Aorta (tissue), 5 donors: Measurements from ENCODE around the gene NKX2-4. TPM values are rescaled to one million over a fixed set of nuclear protein-coding genes. Genes with fewer than 3 reads are reported as not detected.

Experiments
- ATAC-seq: fragments of 200-7000 bp; cut with Tn5 transposase; one replicate; pipeline ENCODE4 v1.9.1; 2022; ENCODE audit warnings: moderate library complexity; ENCODE audit not compliant: low FRiP score
- DNase-seq, 2 donors: peaks; one replicate each; pipeline ENCODE4 v3.0.0-alpha.2; 2020
- H3K27ac ChIP-seq, 2 donors: one replicate each; pipeline ENCODE4 v1.5.1; 2013; ENCODE audit warnings: low read length in 2 of 2, mild to moderate bottlenecking in 2 of 2, moderate library complexity in 2 of 2, control low read depth in 1 of 2, inconsistent platforms in 1 of 2, low read depth in 1 of 2
- H3K27me3 ChIP-seq, 2 donors: one replicate each; pipeline ENCODE4 v1.6.1; 2013; ENCODE audit warnings: control low read depth in 1 of 2, low read length in 1 of 2, mild to moderate bottlenecking in 1 of 2, moderate library complexity in 1 of 2; ENCODE audit not compliant: insufficient read depth in 2 of 2, control insufficient read depth in 1 of 2
- H3K36me3 ChIP-seq, 2 donors: one replicate each; pipeline ENCODE4 v1.6.1; 2013; ENCODE audit warnings: control low read depth in 1 of 2, low read length in 1 of 2, mild to moderate bottlenecking in 1 of 2; ENCODE audit not compliant: insufficient read depth in 2 of 2, control insufficient read depth in 1 of 2
- H3K4me1 ChIP-seq, 2 donors: one replicate each; pipeline ENCODE4 v1.6.1; 2013; ENCODE audit warnings: low read length in 2 of 2, control low read depth in 1 of 2, mild to moderate bottlenecking in 1 of 2, moderate library complexity in 1 of 2; ENCODE audit not compliant: insufficient read depth in 2 of 2, control insufficient read depth in 1 of 2
- H3K4me3 ChIP-seq, 2 donors: one replicate each; pipeline ENCODE4 v1.5.1; 2013; ENCODE audit warnings: low read length in 2 of 2, control low read depth in 1 of 2, mild to moderate bottlenecking in 1 of 2
- H3K9me3 ChIP-seq: one replicate; pipeline ENCODE4 v1.6.1; 2013; ENCODE audit warnings: mild to moderate bottlenecking, low read length; ENCODE audit not compliant: control insufficient read depth
- WGBS, 2 donors: extraction: QIAGEN DNeasy Blood & Tissue Kit; methylation state at CpG; one replicate each; pipeline ENCODE4 v1.1.7; 2013; 5-methylcytosine and 5-hydroxymethylcytosine counted together
- intact Hi-C, 2 donors: fragments of 100-400 bp; cut with DNase I; formaldehyde crosslinking; loops; one replicate each; pipeline versions ENCODE4 v1.14.2 to v1.15.0; 2022
- long read RNA-seq, 2 donors: library from polyadenylated mRNA; unstranded; transcript quantifications; one replicate each; pipeline ENCODE4 v2.0.0, GENCODE V29; 2020 to 2021
- polyA plus RNA-seq, 2 donors: library from polyadenylated mRNA; stranded (reverse); fragments of 200-250 nt; gene quantifications; one replicate each; pipeline ENCODE4 v1.2.3, GENCODE V29; 2013
- total RNA-seq, 2 donors: library from RNA; stranded (reverse); fragmentation: NEBNext Ultra II Directional; extraction: Animal tissue kit (Norgen Biotek cat#: 25700); gene quantifications; one replicate each; pipeline ENCODE4 v1.2.1, GENCODE V29; 2021
- donor health status: healthy with polysubstance abuse.
- donor health status: Bipolar disorder and iron deficiency.
- donor health status: DM: no; HTN: no; CAD: no.
- donor health status: DM: no; HTN: no; CAD: no.
- donor health status: DM: yes; HTN: yes; CAD: no.

Gene NKX2-4
- total RNA-seq (not detected), polyA plus RNA-seq (not detected)
- long read RNA-seq, donor 1 = 0 reads
- long read RNA-seq, donor 2 = 0 reads

DNA sequence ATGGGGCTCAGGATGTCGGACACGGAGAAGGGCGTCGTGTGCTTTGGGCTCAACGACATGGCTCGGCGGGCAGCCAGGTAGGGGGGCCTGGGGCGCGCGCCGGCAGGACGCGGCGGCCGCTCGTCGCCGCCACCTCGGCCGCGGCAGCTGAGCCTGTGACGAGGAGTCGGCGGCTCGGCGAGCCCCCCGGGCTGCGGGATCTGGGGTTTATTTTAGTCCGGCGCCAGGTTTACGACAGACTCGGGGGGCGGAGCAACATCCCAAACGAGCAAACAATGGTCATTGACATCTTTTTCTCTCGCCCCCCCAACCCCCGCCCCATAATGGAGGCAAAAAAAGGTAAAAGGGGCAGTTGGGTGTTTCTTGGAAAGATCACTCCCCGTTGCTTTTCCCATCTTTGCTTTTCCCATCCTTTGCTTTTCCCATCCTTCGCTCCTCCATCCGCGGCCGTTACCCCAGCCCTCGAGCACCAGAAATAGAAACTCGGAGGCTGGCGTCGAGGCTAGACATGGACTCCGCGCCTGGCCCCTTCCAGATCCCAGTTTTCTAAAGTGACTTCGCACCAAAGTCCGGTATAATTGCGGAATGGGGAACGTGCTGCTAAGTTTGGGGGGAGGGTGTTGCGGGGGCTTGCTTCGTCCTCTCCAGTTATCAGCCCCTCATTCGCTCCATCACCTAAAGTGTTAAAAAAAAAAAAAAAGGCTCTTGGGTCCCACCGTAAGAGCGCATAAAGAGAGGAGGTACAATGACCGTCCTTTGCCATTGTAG lies at the start of gene NKX2-4:
Gene NKX2-4, minus strand, starts transcription at position 186 of the 768 bp plus-strand sequence. Its CDS starts 127 bp downstream, at position 59.
- peak within 1 kb of the TSS; percentile 16 for H3K4me3 ChIP-seq
- H3K27ac ChIP-seq = no peak within 1 kb of the TSS
- H3K27me3 ChIP-seq = no peaks in the 10 kb centered on the region
- ATAC-seq (no peak), DNase-seq (no peak)
- intact Hi-C loops = loop anchor here (5.0 to 10.0 kb wide), 2 partner anchors 95 to 293 kb away; partner anchors contain the start of genes LINC00237 (in 1 of the 2) and XRN2 (in 1 of the 2)
- WGBS, 2 donors = 8 to 9% methylated on average over 48 to 57 of the region's 57 CpGs
- peaks cover 2% of the 10 kb centered on the region for H3K9me3 ChIP-seq
- no peaks in the 10 kb centered on the region for H3K4me1 ChIP-seq
- no peaks in the 10 kb centered on the region for H3K36me3 ChIP-seq

DNA sequence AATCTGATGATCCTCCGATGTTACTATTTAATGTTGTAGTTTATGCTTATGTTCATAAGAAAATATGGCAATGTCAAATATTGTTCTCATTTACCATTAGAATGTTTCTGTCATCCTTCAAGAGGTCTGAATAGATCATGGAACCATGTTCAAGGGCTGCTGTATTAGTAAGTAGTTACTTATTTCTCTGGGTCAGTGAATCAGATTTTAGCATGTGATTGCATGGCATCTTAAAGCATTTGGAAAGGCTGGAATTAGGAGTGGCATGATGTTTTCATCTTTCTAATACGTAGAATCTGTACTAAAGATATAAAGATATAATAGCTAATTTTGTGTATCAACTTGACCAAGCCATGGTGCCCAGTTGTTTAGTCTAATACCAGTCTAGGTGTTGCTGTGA lies 40.5 kb upstream of the NKX2-4 start:
- Histone ChIP-seq H3K27ac (no peak overlapping the region), H3K4me1 (no peaks in the 10 kb centered on the region), H3K36me3 (no peaks in the 10 kb centered on the region), H3K9me3 (peaks cover 2% of the 10 kb centered on the region), H3K4me3 (no peak overlapping the region), H3K27me3 (no peaks in the 10 kb centered on the region)
- WGBS, 2 donors = 90 to 93% methylated on average over 2 of the region's 2 CpGs
- no peak for ATAC-seq
- intact Hi-C loops = no loop called here
- DNase-seq = no peak

DNA sequence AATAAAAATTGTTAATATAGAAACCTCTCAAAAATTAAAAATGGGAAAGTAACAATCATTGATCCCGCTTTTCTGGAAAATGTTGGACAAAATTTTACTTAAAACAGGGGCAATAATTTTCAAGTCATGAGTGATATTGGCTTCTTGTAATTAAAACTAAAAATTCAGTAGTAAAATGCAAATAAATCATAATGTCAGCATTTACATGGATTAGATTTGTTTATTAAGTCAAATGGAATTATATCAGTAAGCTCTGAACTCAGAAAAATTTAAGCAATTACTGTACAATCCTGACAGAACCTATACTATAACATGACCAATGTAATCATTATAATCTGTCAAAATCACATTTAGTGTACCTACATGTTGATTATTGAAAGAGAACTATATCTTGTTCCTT lies 39.9 kb upstream of the NKX2-4 start:
- Histone ChIP-seq H3K27me3 (no peaks in the 10 kb centered on the region), H3K4me1 (no peaks in the 10 kb centered on the region), H3K27ac (no peak overlapping the region), H3K4me3 (no peak overlapping the region), H3K36me3 (no peaks in the 10 kb centered on the region), H3K9me3 (peaks cover 2% of the 10 kb centered on the region)
- WGBS, 2 donors = 84% methylated on average over 1 of the region's 1 CpG
- no peak for DNase-seq
- no peak for ATAC-seq
- intact Hi-C loops = no loop called here

DNA sequence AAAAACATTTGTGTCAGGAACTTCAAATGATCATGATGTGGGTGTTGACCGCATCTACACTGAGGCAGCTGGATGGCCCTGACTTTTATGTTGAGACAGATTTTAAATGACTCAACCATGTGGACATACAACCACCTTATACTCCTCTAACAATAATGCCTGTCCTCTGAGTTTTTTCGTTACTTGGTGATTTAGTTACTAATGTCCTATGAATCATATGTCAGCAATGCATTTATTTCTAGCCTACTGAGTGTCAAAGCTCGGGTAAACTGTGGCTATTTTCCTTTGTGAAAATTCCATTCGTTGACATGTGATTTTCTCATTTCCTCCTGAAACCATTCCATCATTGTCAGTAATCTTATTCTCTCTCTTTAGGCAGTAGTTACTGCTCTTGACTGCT lies 38.9 kb upstream of the NKX2-4 start:
- no peaks in the 10 kb centered on the region for H3K4me1 ChIP-seq
- ATAC-seq (no peak), DNase-seq (no peak)
- 29% methylated on average over 4 of the region's 4 CpGs for WGBS, 2 donors
- no peak overlapping the region for H3K4me3 ChIP-seq
- H3K9me3 ChIP-seq = peaks cover 2% of the 10 kb centered on the region
- intact Hi-C loops = no loop called here
- no peaks in the 10 kb centered on the region for H3K27me3 ChIP-seq
- H3K36me3 ChIP-seq = no peaks in the 10 kb centered on the region
- no peak overlapping the region for H3K27ac ChIP-seq

DNA sequence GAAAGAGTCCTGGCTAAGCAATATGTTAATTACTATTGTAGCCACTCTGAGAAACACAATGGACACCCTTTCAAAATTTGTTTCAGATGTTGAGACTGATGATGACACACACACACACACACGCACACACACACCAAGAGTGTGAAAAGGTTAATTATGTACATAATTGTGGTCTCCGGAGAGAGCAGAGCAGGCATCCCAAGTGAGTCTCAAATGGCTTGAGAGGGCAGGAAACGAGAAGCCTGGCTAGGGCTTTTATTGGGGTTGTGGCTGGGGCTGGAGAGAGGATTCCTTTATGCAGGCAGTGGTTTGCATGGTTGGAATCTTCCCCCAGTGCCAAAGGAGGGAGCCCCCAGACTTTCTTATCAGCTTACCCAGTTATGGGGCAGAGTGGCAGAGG lies 38.2 kb upstream of the NKX2-4 start:
- intact Hi-C loops = no loop called here
- no peak overlapping the region for H3K4me3 ChIP-seq
- 25 to 26% methylated on average over 3 of the region's 3 CpGs for WGBS, 2 donors
- no peaks in the 10 kb centered on the region for H3K4me1 ChIP-seq
- H3K9me3 ChIP-seq = peaks cover 2% of the 10 kb centered on the region
- no peak overlapping the region for H3K27ac ChIP-seq
- no peak for ATAC-seq
- DNase-seq = no peak
- H3K36me3 ChIP-seq = no peaks in the 10 kb centered on the region
- H3K27me3 ChIP-seq = no peaks in the 10 kb centered on the region

DNA sequence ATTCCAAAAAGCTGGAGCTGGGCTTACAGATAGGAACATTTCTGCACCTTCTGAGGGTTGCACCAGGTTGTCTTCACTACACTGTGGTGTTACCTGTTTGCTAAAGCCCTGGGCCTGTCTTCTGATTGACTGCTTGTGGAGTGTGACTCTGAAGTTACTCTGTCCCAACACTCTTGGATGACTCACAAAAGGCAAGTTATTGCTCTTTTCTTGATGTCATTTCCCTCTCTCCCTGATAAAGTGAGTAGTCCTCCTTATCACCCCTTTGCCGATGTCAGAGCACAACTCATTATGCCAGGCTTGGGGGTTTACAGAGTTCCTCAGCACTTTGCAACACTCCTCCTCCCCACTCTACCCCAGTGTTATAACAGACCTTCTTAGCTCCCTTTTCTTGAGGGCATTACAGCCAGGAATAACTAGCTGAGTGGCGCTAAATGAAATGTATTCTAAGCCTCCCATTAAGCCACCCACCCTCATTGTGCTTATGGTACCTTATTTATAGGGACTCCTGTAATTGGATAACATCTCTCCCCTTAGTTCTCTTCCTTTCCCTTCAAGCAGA lies 36.1 kb upstream of the NKX2-4 start:
- no peaks in the 10 kb centered on the region for H3K4me1 ChIP-seq
- no peak overlapping the region for H3K27ac ChIP-seq
- DNase-seq = no peak
- 70 to 83% methylated on average over 2 of the region's 2 CpGs for WGBS, 2 donors
- peaks cover 2% of the 10 kb centered on the region for H3K9me3 ChIP-seq
- no peaks in the 10 kb centered on the region for H3K36me3 ChIP-seq
- no peak for ATAC-seq
- H3K27me3 ChIP-seq = no peaks in the 10 kb centered on the region
- intact Hi-C loops = no loop called here
- H3K4me3 ChIP-seq = no peak overlapping the region

DNA sequence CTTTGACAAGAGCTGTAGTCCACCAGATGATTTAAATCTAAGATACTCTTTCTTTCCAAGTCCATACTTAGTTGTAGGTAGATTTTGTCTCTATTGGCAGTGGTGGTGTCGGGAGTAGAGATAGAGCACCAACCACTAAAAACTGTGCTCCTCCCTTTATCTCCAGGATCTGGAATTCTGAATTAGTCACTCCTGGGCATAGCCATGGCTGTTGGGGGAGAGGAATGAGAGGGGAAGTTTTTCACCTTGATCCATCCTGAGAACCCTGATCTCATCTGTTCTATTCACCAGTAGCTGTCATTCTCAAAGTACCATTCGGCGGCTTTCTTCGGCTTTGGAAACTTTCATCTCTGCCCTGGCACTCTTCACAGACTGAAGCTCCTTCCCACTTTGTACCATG lies 35.6 kb upstream of the NKX2-4 start:
- WGBS, 2 donors = 89 to 92% methylated on average over 4 of the region's 4 CpGs
- H3K27me3 ChIP-seq = no peaks in the 10 kb centered on the region
- no peak for ATAC-seq

DNA sequence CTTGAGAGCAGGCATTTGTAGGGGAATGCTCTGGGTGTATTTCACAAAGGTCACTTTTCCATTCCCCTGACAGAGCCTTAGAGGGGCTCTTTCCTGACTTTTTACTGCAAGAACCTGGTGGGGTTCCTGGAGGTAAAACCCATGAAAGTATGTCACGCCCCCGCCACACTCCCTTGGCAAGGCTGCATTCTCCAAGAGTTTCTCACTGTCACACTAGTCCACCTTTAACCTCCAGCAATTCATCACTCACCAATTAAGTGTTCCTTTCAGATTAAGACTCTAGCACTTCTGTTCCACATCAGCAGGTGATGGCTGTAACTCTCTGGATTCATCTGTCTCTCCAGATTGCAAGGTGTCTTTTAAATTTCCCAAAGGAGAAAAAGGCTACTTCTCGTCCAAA lies 32.7 kb upstream of the NKX2-4 start:
- H3K27me3 ChIP-seq = no peaks in the 10 kb centered on the region
- H3K4me3 ChIP-seq = no peak overlapping the region
- H3K4me1 ChIP-seq = no peaks in the 10 kb centered on the region
- peaks cover 4% of the 10 kb centered on the region for H3K9me3 ChIP-seq
- WGBS, 2 donors = 43 to 45% methylated on average over 3 of the region's 3 CpGs
- DNase-seq (no peak), ATAC-seq (no peak)
- intact Hi-C loops = no loop called here
- H3K36me3 ChIP-seq = no peaks in the 10 kb centered on the region
- H3K27ac ChIP-seq = no peak overlapping the region

More for the DNA sequence above, 35.6 kb upstream of the NKX2-4 start:
- Histone ChIP-seq H3K4me3 (no peak overlapping the region), H3K27ac (no peak overlapping the region), H3K36me3 (no peaks in the 10 kb centered on the region), H3K9me3 (peaks cover 2% of the 10 kb centered on the region), H3K4me1 (no peaks in the 10 kb centered on the region)
- intact Hi-C loops = no loop called here
- no peak for DNase-seq

DNA sequence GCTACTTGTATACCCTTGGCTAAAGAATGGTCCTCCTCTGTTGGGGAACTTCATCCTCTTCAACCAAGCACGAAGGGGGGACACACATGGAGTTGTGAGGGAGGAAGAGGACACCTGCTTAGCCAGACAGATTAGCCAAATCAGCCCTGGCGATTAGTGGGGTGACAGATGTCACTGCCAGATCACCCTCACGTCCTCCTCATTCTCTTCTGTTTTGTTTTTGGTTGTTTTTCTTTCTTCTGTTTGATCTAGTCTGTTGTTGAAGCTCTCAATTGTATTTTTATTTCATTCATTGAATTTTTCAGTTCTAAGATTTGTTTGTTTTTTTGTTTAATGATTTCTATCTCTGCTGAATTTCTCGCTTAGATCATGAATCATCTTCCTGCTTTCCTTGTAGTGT lies 27.5 kb upstream of the NKX2-4 start:
- DNase-seq (no peak), ATAC-seq (no peak)
- Histone ChIP-seq H3K36me3 (no peaks in the 10 kb centered on the region), H3K27me3 (no peaks in the 10 kb centered on the region), H3K9me3 (peaks cover 9% of the 10 kb centered on the region), H3K4me1 (no peaks in the 10 kb centered on the region), H3K4me3 (no peak overlapping the region), H3K27ac (no peak overlapping the region)
- 68 to 71% methylated on average over 4 of the region's 4 CpGs for WGBS, 2 donors
- intact Hi-C loops = no loop called here
